HTR-8/SVneo (cell line): ENCODE measurements around the gene ANKLE2.
A peak's percentile ranks its signal among the peaks of the same experiment; 100 is the strongest.
"Not testable (repeated sequence)": the region's sequence is repeated elsewhere in the genome, so short reads cannot be mapped to it uniquely, and the experiment has no call there.

Experiments
- DNase-seq: peaks from one replicate; pipeline ENCODE4 v3.0.0; 2011; ENCODE audit warnings: low spot score, mixed read lengths; ENCODE audit not compliant: insufficient read length
- FAIRE-seq: peaks from 2 replicates; lab custom pipeline; 2011; peaks lifted over from hg19 to GRCh38; lab: Jason Lieb, UNC

Gene ANKLE2

GRCh38 chr12:132702640-132703039 lies 59.0 kb downstream of the ANKLE2 start:
- DNase-seq (no peak), FAIRE-seq (no peak)

- FAIRE-seq = no peak
Observed at GRCh38 chr12:132700212-132700822, 61.3 kb downstream of the ANKLE2 start.

GRCh38 chr12:132698341-132698740 lies 63.3 kb downstream of the ANKLE2 start:
- no peak for DNase-seq
- FAIRE-seq = no peak

More at GRCh38 chr12:132700212-132700822, 61.3 kb downstream of the ANKLE2 start:
- no peak for DNase-seq

- FAIRE-seq (no peak), DNase-seq (no peak)
Observed at GRCh38 chr12:132695431-132695830, 66.2 kb downstream of the ANKLE2 start.

GRCh38 chr12:132694888-132695287 lies 66.7 kb downstream of the ANKLE2 start:
- not testable (repeated sequence) for DNase-seq, FAIRE-seq

GRCh38 chr12:132692030-132692429 lies 69.6 kb downstream of the ANKLE2 start:
- not testable (repeated sequence) for FAIRE-seq

DNA sequence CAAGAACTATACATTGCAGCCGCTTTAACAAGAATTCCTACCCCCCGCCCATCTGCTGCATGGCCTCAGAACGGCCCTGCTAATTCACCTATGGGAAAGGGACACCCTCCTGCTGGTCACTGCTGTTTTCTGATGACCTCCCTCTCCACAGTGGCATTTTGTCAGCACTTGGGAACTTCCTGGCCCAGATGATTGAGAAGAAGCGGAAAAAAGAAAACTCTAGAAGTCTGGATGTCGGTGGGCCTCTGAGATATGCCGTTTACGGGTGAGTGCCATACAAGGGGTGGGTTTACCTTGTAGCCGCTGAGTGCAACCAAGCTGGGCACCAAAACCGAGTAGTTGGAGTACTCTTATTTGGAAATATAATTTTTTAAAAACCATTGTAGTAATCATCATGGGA lies 71.5 kb downstream of the ANKLE2 start:
- FAIRE-seq (no peak), DNase-seq (no peak)

More at GRCh38 chr12:132692030-132692429, 69.6 kb downstream of the ANKLE2 start:
- DNase-seq = not testable (repeated sequence)

- DNase-seq (no peak), FAIRE-seq (no peak)
Observed at GRCh38 chr12:132689227-132689626, 72.4 kb downstream of the ANKLE2 start.

DNA sequence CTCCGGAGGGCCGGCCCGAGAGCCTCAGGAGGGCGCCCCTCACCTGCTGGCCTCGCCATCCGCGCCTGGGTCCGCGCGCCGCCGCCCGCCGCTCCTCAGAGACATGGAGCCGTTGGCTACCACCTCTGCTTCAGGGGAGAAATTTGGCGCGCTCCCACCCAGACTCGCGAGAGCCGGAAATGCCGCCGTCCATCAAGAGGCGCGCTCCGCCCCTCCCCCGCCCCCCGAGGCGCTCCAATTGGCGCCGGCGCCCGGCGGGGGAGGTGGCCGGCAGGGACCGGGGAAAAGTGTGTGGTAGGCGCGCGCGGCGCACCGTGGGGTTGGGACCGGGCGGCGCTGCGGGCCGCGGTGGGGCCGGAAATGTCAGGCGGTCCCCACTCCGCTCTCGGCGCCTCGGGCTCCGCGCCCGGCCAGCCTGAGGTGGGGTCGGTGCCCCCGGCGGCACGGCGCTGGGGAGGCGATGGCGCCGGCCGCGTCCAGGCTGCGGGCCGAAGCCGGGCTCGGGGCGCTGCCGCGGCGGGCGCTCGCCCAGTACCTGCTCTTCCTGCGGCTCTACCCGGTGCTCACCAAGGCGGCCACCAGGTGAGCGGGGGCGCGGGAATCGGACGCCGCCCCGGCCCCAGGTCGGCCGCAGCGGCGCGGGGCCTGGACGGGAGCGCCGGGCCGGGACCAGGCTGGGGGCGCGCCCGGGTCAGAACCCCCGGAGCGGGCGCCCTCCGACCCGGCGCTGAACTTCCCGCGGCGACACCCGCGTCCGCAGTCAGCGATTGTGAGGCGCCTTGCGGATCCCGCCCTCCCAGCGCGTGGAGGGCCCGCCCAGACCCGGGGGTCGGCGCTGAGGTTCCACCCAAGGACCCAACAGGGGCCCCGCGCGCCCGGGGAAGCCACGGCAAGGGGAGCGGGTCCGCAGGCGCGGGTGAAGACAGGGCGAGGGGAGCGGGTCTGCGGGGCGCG lies 74.1 kb downstream of the ANKLE2 start, which contains the start of the genes POLE and PXMP2:
POLE (minus strand) TSS at position 132 of the 954 bp plus-strand sequence; CDS start at position 105, 27 bp downstream.
PXMP2 (plus strand) TSS at position 377 of the 954 bp plus-strand sequence; CDS start at position 461, 84 bp downstream.
- peak; percentile 93 for DNase-seq
- peak; percentile 79 for FAIRE-seq

- no peak for DNase-seq
Observed at GRCh38 chr12:132686825-132687210, 74.8 kb downstream of the ANKLE2 start.

DNA sequence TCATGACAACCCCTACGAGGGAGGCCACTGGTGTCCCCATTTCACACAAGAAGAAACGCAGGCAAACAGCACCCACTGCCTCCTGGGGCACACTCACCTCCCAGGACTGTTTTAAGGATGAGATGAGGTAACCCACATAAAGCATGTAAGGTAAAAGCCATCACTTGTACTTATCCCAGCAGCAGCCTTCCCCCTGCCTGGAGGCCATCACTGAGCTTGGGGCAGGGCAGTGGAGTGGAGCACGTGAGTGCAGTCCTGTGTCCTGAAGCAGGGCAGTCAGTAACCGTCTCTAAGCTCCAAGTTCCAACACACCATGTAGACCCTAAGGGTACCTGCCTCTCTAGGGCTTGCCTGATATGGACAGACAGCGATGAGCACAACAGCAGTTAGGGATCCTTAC lies 76.2 kb downstream of the ANKLE2 start:
- DNase-seq (no peak), FAIRE-seq (no peak)

More at GRCh38 chr12:132686825-132687210, 74.8 kb downstream of the ANKLE2 start:
- FAIRE-seq = no peak

- no peak for FAIRE-seq
- no peak for DNase-seq
Observed at GRCh38 chr12:132677492-132677891, 84.1 kb downstream of the ANKLE2 start.

DNA sequence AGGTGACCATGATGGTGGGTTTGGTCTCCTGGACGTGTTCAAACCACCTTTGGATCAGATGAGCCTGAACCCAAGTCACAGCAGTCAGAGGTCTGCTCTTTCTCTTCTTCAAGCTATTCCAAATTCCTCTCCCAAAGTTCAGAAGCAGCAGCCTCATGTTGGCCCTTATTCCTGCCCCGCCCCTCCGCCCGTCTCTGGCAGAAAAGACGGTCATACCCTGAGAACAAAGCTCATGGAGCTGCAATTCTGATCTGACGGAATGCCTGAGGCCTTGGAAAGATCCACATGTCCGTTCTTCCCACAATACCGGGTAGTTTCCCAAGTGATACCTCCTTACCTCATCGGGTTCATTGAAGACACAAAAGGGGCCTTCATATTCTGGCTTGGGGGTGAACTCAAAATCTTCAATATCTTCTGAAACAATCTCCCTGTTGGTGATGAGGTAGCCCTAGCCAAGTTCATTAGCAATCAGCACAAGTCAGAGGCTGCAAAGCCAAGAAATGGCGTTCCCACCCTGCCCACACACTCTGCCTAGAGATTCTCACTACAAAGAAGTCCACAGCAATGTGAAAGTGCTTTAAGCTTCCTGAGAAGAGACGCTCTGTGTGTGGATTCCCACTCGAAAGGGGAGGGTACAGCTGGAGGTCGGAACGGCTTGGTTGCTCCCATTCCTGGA lies 85.7 kb downstream of the ANKLE2 start:
- FAIRE-seq (no peak), DNase-seq (no peak)
